Measurements from ENCODE around the gene FANK1. TPM values are rescaled to one million over a fixed set of nuclear protein-coding genes. Genes with fewer than 3 reads are reported as not detected.
A peak's percentile ranks its signal among the peaks of the same experiment; 100 is the strongest.
"Not testable (repeated sequence)": the region's sequence is repeated elsewhere in the genome, so short reads cannot be mapped to it uniquely, and the experiment has no call there.

The FANK1 gene, protein sequence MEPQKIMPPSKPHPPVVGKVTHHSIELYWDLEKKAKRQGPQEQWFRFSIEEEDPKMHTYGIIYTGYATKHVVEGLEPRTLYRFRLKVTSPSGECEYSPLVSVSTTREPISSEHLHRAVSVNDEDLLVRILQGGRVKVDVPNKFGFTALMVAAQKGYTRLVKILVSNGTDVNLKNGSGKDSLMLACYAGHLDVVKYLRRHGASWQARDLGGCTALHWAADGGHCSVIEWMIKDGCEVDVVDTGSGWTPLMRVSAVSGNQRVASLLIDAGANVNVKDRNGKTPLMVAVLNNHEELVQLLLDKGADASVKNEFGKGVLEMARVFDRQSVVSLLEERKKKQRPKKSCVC
- total RNA-seq = 1 to 10 TPM; 5.8 to 6.9 TPM

GRCh38 chr10:125896088-125896934 lies at the start of gene FANK1:
FANK1 (plus strand) TSS chr10:125896564; CDS start chr10:125896643, 79 bp downstream.
- H3K9me3 ChIP-seq; H3K4me1 ChIP-seq; H3K36me3 ChIP-seq; H3K27me3 ChIP-seq; intact Hi-C loops (cut with DNase I): not testable (repeated sequence)
- DNase-seq = peak; percentile 93
- peak within 1 kb of the TSS; percentile 55 to 93 for H3K9ac ChIP-seq (ENCODE audit: low read depth in 2 of 2, low read length in 2 of 2)
- peak within 1 kb of the TSS; percentile 94 for H3K4me3 ChIP-seq
- peak within 1 kb of the TSS; percentile 87 for H3K27ac ChIP-seq

DNA sequence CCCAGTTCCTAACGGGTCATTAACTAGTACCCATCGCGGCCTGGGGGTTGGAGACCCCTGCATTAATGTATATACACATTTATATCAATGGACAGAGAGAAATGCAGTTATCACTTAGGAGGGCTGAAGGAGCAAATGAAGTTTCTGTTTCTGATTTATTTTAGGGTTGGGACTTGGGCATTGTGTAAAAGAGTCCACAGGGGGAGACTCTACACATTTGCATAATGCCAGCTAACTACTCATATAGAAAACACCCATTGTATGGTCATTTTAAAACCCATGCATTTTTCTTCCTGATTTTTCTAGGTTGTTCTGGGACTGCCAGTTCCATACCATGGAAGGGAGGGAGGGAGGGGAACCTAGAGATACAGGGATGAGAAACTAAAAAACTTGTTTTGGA lies 49.5 kb upstream of the FANK1 start:
- Histone ChIP-seq H3K27me3 (no peaks in the 10 kb centered on the region), H3K4me1 (no peaks in the 10 kb centered on the region), H3K9ac (ENCODE audit: low read depth in 2 of 2, low read length in 2 of 2) (no peak overlapping the region), H3K9me3 (no peaks in the 10 kb centered on the region), H3K27ac (no peak overlapping the region), H3K36me3 (no peaks in the 10 kb centered on the region), H3K4me3 (no peak overlapping the region)
- DNase-seq = no peak
- intact Hi-C loops (cut with DNase I) = no loop called here
- TF ChIP-seq, protein P1, sequence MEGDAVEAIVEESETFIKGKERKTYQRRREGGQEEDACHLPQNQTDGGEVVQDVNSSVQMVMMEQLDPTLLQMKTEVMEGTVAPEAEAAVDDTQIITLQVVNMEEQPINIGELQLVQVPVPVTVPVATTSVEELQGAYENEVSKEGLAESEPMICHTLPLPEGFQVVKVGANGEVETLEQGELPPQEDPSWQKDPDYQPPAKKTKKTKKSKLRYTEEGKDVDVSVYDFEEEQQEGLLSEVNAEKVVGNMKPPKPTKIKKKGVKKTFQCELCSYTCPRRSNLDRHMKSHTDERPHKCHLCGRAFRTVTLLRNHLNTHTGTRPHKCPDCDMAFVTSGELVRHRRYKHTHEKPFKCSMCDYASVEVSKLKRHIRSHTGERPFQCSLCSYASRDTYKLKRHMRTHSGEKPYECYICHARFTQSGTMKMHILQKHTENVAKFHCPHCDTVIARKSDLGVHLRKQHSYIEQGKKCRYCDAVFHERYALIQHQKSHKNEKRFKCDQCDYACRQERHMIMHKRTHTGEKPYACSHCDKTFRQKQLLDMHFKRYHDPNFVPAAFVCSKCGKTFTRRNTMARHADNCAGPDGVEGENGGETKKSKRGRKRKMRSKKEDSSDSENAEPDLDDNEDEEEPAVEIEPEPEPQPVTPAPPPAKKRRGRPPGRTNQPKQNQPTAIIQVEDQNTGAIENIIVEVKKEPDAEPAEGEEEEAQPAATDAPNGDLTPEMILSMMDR (IDR thresholded peaks at IDR 0.05) = no peak

GRCh38 chr10:125848371-125848770 lies 48.0 kb upstream of the FANK1 start:
- Histone ChIP-seq H3K4me3 (no peak overlapping the region), H3K27ac (no peak overlapping the region), H3K4me1 (no peaks in the 10 kb centered on the region), H3K9ac (ENCODE audit: low read depth in 2 of 2, low read length in 2 of 2) (no peak overlapping the region), H3K36me3 (peaks cover 3% of the 10 kb centered on the region), H3K9me3 (no peaks in the 10 kb centered on the region), H3K27me3 (no peaks in the 10 kb centered on the region)
- TF ChIP-seq, protein P1 (IDR thresholded peaks at IDR 0.05) = no peak
- intact Hi-C loops (cut with DNase I) = no loop called here
- no peak for DNase-seq

GRCh38 chr10:125848857-125849256 lies 47.5 kb upstream of the FANK1 start:
- no peaks in the 10 kb centered on the region for H3K9me3 ChIP-seq
- DNase-seq = no peak
- H3K36me3 ChIP-seq = peaks cover 3% of the 10 kb centered on the region
- no peaks in the 10 kb centered on the region for H3K4me1 ChIP-seq
- intact Hi-C loops (cut with DNase I) = no loop called here
- no peak overlapping the region for H3K27ac ChIP-seq
- TF ChIP-seq, protein P1 (IDR thresholded peaks at IDR 0.05) = no peak
- H3K4me3 ChIP-seq = no peak overlapping the region
- no peaks in the 10 kb centered on the region for H3K27me3 ChIP-seq
- H3K9ac ChIP-seq (ENCODE audit: low read depth in 2 of 2, low read length in 2 of 2) = no peak overlapping the region

- H3K27ac ChIP-seq = no peak overlapping the region
These were observed 46.9 kb upstream of the FANK1 start for GRCh38 chr10:125849448-125849847.

More at GRCh38 chr10:125849448-125849847, 46.9 kb upstream of the FANK1 start:
- Histone ChIP-seq H3K9ac (ENCODE audit: low read depth in 2 of 2, low read length in 2 of 2) (no peak overlapping the region), H3K27me3 (no peaks in the 10 kb centered on the region), H3K4me1 (no peaks in the 10 kb centered on the region), H3K9me3 (no peaks in the 10 kb centered on the region), H3K4me3 (no peak overlapping the region), H3K36me3 (peaks cover 3% of the 10 kb centered on the region)
- TF ChIP-seq, protein P1 (IDR thresholded peaks at IDR 0.05) = no peak
- intact Hi-C loops (cut with DNase I) = no loop called here
- no peak for DNase-seq
